Smooth muscle cell of the coronary artery (primary cell): Measurements from ENCODE around the gene TRIM42. TPM values are rescaled to one million over a fixed set of nuclear protein-coding genes. Genes with fewer than 3 reads are reported as not detected.

Experiments
- total RNA-seq: library from RNA; depleted of rRNA; stranded (reverse); fragments of >200 nt; gene quantifications from 2 replicates; pipeline ENCODE4 v1.2.3, GENCODE V29; 2014; ENCODE audit warnings: low replicate concordance

TRIM42 gene
- total RNA-seq, result not detected in 2 replicates

GRCh38 chr3:140677764-140678163 lies at the start of gene TRIM42:
Gene TRIM42, plus strand, starts transcription at chr3:140678064. Its CDS starts 166 bp downstream, at chr3:140678230.

